ENCODE measurements around the gene DEDD. TPM values are rescaled to one million over a fixed set of nuclear protein-coding genes. Genes with fewer than 3 reads are reported as not detected.

DEDD gene
- total and polyA plus RNA-seq, 10 of the 15 experiments (the other 5 are each of a cell fraction or from before 2014, with no cell fraction given): 13.6 to 33.9 (median 30.3) TPM

GRCh38 chr1:161076410-161076809, 56.1 kb downstream of the DEDD start:
- Histone ChIP-seq H3K4me1 (ENCODE audit: control insufficient read depth, insufficient read depth, low read length) (no peaks in the 10 kb centered on the region; the same call in 1 of the 2 replicates), H3K4me2 (ENCODE audit: control insufficient read depth, insufficient read depth) (no peak overlapping the region), H4K20me1 (ENCODE audit: control insufficient read depth, insufficient read depth) (no peaks in the 10 kb centered on the region), H2AFZ (ENCODE audit: control insufficient read depth, low read depth, low read length) (no peak overlapping the region), H3K27ac (ENCODE audit: control insufficient read depth, insufficient read depth) (no peak overlapping the region), H3K9me3 (replicated peaks; ENCODE audit: control insufficient read depth, insufficient read depth, low read length) (no peaks in the 10 kb centered on the region), H3K36me3 (ENCODE audit: control insufficient read depth in 2 of 2, insufficient read depth in 2 of 2, low read length in 1 of 2) (no peaks in the 10 kb centered on the region), H3K4me3 (no peak overlapping the region), H3K27me3 (replicated peaks in 1 of 2; ENCODE audit: control insufficient read depth in 2 of 2, insufficient read depth in 2 of 2, low read length in 1 of 2) (no peaks in the 10 kb centered on the region), H3K79me2 (ENCODE audit: control insufficient read depth, insufficient read depth, low read length) (no peaks in the 10 kb centered on the region), H3K9ac (ENCODE audit: control insufficient read depth, insufficient read depth, low read length) (no peak overlapping the region)
- no TSS peak for BruUV-seq (replicated peaks)
- in situ Hi-C loops (cut with MboI): no loop called here
- CTCF ChIA-PET: no interaction called here
- SMC1A ChIA-PET (ENCODE audit: uncharacterized antibody, unreplicated experiment): interaction anchor here (0.6 to 1.0 kb wide), 3 partner anchors 17 to 693 kb away, joined by 3 read pairs; no protein-coding TSS in a partner anchor
- no peak for FAIRE-seq
- no peak for ATAC-seq
- TF ChIP-seq NFIC (IDR thresholded peaks at IDR 0.05; ENCODE audit: low read depth, low read length) (no peak), ZBTB40 (IDR thresholded peaks at IDR 0.05; ENCODE audit: borderline replicate concordance) (no peak), KAT2A (conservative IDR thresholded peaks at IDR 0.05; ENCODE audit: control insufficient read depth, low read depth, low read length) (no peak), ZNF274 (IDR thresholded peaks at IDR 0.05; ENCODE audit: insufficient read depth, insufficient read length) (no peak), GABPA (IDR thresholded peaks at IDR 0.05; ENCODE audit: low read depth) (no peak), BHLHE40 (IDR thresholded peaks at IDR 0.05; ENCODE audit: borderline replicate concordance in 1 of 2, low read depth in 2 of 2, low read length in 1 of 2) (no peak), CHD2 (IDR thresholded peaks at IDR 0.05; ENCODE audit: borderline replicate concordance, low read depth, low read length) (no peak), CTCF (IDR thresholded peaks at IDR 0.05 in 2 of 3, conservative IDR thresholded peaks at IDR 0.05 in 1 of 3; ENCODE audit: control insufficient read depth in 2 of 3, extremely low read depth in 1 of 3, insufficient read depth in 1 of 3, low read depth in 3 of 3, low read length in 3 of 3) (no peak), ATF2 (IDR thresholded peaks at IDR 0.05; ENCODE audit: low read length) (no peak)
- intact Hi-C loops (cut with micrococcal nuclease; ENCODE audit: unreplicated experiment): no loop called here
- POLR2A ChIA-PET: no interaction called here
- DNase-seq (ENCODE audit: low read depth, low spot score): no peak
- RAD21 ChIA-PET (ENCODE audit: unreplicated experiment): no interaction called here

All from GM12878 (cell line).